SU-DHL-6 (cell line): ENCODE measurements around the gene ASIC3.

Experiments used
- EZH2phosphoT487 ChIP-seq: fragments of 200-600 bp; sonication (generic), shearing (Covaris generic); conservative IDR thresholded peaks from 2 replicates; pipeline ENCODE4 v1.6.1; 2018; ENCODE audit warnings: mild to moderate bottlenecking, antibody characterized with exemption, low read length, moderate library complexity, mixed read lengths
- TF ChIP-seq, protein P1 (sequence below): fragments of 200-600 bp; sonication (generic); IDR thresholded peaks from one replicate; pipeline ENCODE4 v1.5.1; 2017; ENCODE audit warnings: antibody characterized with exemption, mild to moderate bottlenecking, low read length, moderate library complexity; ENCODE audit not compliant: insufficient read depth, poor library complexity, severe bottlenecking

DNA sequence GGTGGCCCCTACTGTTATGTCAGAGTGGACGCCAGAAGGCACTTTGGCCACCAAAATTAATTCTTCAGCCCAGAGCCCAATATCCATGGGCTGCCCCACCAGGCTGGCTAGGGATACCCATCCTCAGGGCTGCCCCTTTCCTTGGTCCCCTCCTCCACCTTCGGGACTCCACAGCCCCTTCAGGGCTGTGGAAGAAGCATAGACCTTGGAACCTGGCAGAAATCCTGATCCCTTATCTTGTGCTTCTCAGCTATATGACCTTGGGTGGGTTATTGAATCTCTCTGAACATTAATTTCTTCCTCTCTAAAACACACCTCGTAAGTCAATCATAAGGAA is 35.5 kb downstream of the ASIC3 start:
- TF ChIP-seq, protein P1, sequence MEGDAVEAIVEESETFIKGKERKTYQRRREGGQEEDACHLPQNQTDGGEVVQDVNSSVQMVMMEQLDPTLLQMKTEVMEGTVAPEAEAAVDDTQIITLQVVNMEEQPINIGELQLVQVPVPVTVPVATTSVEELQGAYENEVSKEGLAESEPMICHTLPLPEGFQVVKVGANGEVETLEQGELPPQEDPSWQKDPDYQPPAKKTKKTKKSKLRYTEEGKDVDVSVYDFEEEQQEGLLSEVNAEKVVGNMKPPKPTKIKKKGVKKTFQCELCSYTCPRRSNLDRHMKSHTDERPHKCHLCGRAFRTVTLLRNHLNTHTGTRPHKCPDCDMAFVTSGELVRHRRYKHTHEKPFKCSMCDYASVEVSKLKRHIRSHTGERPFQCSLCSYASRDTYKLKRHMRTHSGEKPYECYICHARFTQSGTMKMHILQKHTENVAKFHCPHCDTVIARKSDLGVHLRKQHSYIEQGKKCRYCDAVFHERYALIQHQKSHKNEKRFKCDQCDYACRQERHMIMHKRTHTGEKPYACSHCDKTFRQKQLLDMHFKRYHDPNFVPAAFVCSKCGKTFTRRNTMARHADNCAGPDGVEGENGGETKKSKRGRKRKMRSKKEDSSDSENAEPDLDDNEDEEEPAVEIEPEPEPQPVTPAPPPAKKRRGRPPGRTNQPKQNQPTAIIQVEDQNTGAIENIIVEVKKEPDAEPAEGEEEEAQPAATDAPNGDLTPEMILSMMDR, result no peak
- no peak for TF ChIP-seq EZH2phosphoT487
